ENCODE measurements around the gene WWC1.

GRCh38 chr5:168468836-168469235 is 177.4 kb downstream of the WWC1 start:
- TF ChIP-seq CTCF (conservative IDR thresholded peaks at IDR 0.05) (no peak), EZH2 (IDR thresholded peaks at IDR 0.05; ENCODE audit: low read depth) (no peak)

Data from PC-9 (cell line).